RWPE1 (cell line): ENCODE results near the gene PNPLA1.
"Not testable (repeated sequence)": the region's sequence is repeated elsewhere in the genome, so short reads cannot be mapped to it uniquely, and the experiment has no call there.

Experiments
- CTCF ChIA-PET: fragments of 350-600 bp; sonication (Branson Sonifier 250); formaldehyde crosslinking; extraction: SDS; loops from one replicate; lab custom pipeline; 2021; lab: Yijun Ruan, JAX
- POLR2A ChIA-PET: fragments of 400-600 bp; formaldehyde crosslinking; extraction: SDS; loops from one replicate; lab custom pipeline; 2020; ENCODE audit warnings: antibody characterized with exemption; ENCODE audit not compliant: low non-redundant PET; lab: Yijun Ruan, JAX
- DNase-seq: peaks from one replicate; pipeline ENCODE4 v3.0.0; 2012; ENCODE audit warnings: low spot score
- H3K27ac ChIP-seq: fragments of 450-650 bp; 2 replicates; pipeline ENCODE4 v1.5.1; 2017
- CTCF ChIP-seq: fragments of 450-650 bp; conservative IDR thresholded peaks from 2 replicates; pipeline ENCODE4 v1.5.1; 2017; ENCODE audit warnings: low read depth, mild to moderate bottlenecking

The PNPLA1 gene

GRCh38 chr6:36336208-36336710 is 66.4 kb downstream of the PNPLA1 start:
- DNase-seq: no peak
- POLR2A ChIA-PET: no interaction called here
- CTCF ChIA-PET: no interaction called here
- H3K27ac ChIP-seq: no peak overlapping the region
- no peak for TF ChIP-seq CTCF

- no peak for DNase-seq
- TF ChIP-seq CTCF: no peak
- ChIA-PET CTCF (no interaction called here), POLR2A (no interaction called here)
- H3K27ac ChIP-seq: no peak within 1 kb of the TSS
Observed at GRCh38 chr6:36336779-36337241, 67.0 kb downstream of the PNPLA1 start, which contains the start of gene BNIP5. Gene BNIP5 (minus strand): TSS chr6:36336888. CDS start chr6:36330690, 6,198 bp downstream.

GRCh38 chr6:36337814-36338213 is 68.0 kb downstream of the PNPLA1 start:
- TF ChIP-seq CTCF: no peak
- no peak for DNase-seq
- H3K27ac ChIP-seq: no peak overlapping the region
- POLR2A ChIA-PET: no interaction called here
- CTCF ChIA-PET: no interaction called here

- DNase-seq, POLR2A ChIA-PET, H3K27ac ChIP-seq, CTCF ChIA-PET: not testable (repeated sequence)
Observed at GRCh38 chr6:36338223-36338622, 68.4 kb downstream of the PNPLA1 start.

- CTCF ChIA-PET: no interaction called here
- H3K27ac ChIP-seq: no peak overlapping the region
- TF ChIP-seq CTCF: no peak
- POLR2A ChIA-PET: no interaction called here
- DNase-seq: no peak
Observed at GRCh38 chr6:36339146-36339545, 69.3 kb downstream of the PNPLA1 start.

GRCh38 chr6:36340306-36340617 is 70.4 kb downstream of the PNPLA1 start:
- DNase-seq: no peak
- TF ChIP-seq CTCF: no peak
- ChIA-PET CTCF (interaction anchor here (0.6 to 1.1 kb wide), 6 partner anchors 18 to 1471 kb away, joined by 3 to 6 read pairs (median 3); no protein-coding TSS in a partner anchor), POLR2A (no interaction called here)
- H3K27ac ChIP-seq: no peak overlapping the region

GRCh38 chr6:36340618-36341454 is 71.0 kb downstream of the PNPLA1 start:
- no peak overlapping the region for H3K27ac ChIP-seq
- DNase-seq: peak; percentile 66
- CTCF ChIA-PET: interaction anchor here (0.5 to 1.2 kb wide), 24 partner anchors 11 to 1472 kb away, joined by 3 to 6 read pairs (median 4); no protein-coding TSS in a partner anchor
- TF ChIP-seq CTCF: peak; percentile 94
- POLR2A ChIA-PET: no interaction called here
